GM23338 (cell line): ENCODE measurements around the gene FRYL. TPM values are rescaled to one million over a fixed set of nuclear protein-coding genes. Genes with fewer than 3 reads are reported as not detected.

ENCODE experiments used
- ATAC-seq: fragments of 200-7000 bp; cut with Tn5 transposase; 3 replicates; pipeline ENCODE4 v1.9.1; 2020
- DNase-seq: peaks from one replicate; pipeline ENCODE4 v3.0.0-alpha.2; 2015; ENCODE audit warnings: low spot score
- H2AFZ ChIP-seq: fragments of 200-600 bp; sonication (generic); 2 replicates; pipeline ENCODE4 v1.8.0; 2016; ENCODE audit warnings: antibody characterized with exemption, mild to moderate bottlenecking, moderate library complexity
- H3F3A ChIP-seq: fragments of 200-600 bp; sonication (generic); replicated peaks from 2 replicates; pipeline ENCODE4 v1.8.0; 2017; ENCODE audit warnings: antibody characterized with exemption, mixed run types, low read depth
- H3K27ac ChIP-seq: fragments of 200-600 bp; sonication (generic); 2 replicates; pipeline ENCODE4 v1.6.1; 2016; ENCODE audit warnings: low read depth
- H3K27me3 ChIP-seq: fragments of 200-600 bp; sonication (generic); 2 replicates; pipeline ENCODE4 v1.8.0; 2016; ENCODE audit warnings: mild to moderate bottlenecking, mixed run types, moderate library complexity; ENCODE audit not compliant: insufficient read depth
- H3K36me3 ChIP-seq: fragments of 200-600 bp; sonication (generic); 2 replicates; pipeline ENCODE4 v1.8.0; 2016; ENCODE audit warnings: mild to moderate bottlenecking; ENCODE audit not compliant: insufficient read depth
- H3K4me1 ChIP-seq: fragments of 200-600 bp; sonication (generic); 2 replicates; pipeline ENCODE4 v1.8.0; 2016; ENCODE audit warnings: mild to moderate bottlenecking, moderate library complexity; ENCODE audit not compliant: insufficient read depth
- H3K4me2 ChIP-seq: fragments of 200-600 bp; sonication (generic); 2 replicates; pipeline ENCODE4 v1.7.1; 2017; ENCODE audit warnings: mixed run types
- H3K4me3 ChIP-seq: fragments of 200-600 bp; sonication (generic); 2 replicates; pipeline ENCODE4 v1.6.1; 2016; ENCODE audit warnings: mixed run types
- H3K79me2 ChIP-seq: fragments of 200-600 bp; sonication (generic); replicated peaks from 2 replicates; pipeline ENCODE4 v1.8.0; 2017; ENCODE audit warnings: mild to moderate bottlenecking; ENCODE audit not compliant: insufficient read depth
- H3K9me2 ChIP-seq: fragments of 200-600 bp; sonication (generic); 2 replicates; pipeline ENCODE4 v1.8.0; 2017; ENCODE audit not compliant: insufficient read depth
- H4K20me1 ChIP-seq: fragments of 200-600 bp; sonication (generic); replicated peaks from 2 replicates; pipeline ENCODE4 v1.8.0; 2017; ENCODE audit warnings: mild to moderate bottlenecking; ENCODE audit not compliant: insufficient read depth
- H3K27ac Mint-ChIP-seq: 2 replicates; pipeline ENCODE4 v1.8.0; 2020; ENCODE audit warnings: inconsistent platforms, mild to moderate bottlenecking, moderate library complexity, mixed read lengths
- H3K27me3 Mint-ChIP-seq: 3 replicates; pipeline ENCODE4 v1.8.0; 2022; ENCODE audit warnings: low read depth, mild to moderate bottlenecking, moderate library complexity, mixed read lengths, inconsistent platforms; ENCODE audit not compliant: insufficient read depth, poor library complexity
- H3K36me3 Mint-ChIP-seq: 3 replicates; pipeline ENCODE4 v1.8.0; 2021; ENCODE audit warnings: low read depth, mild to moderate bottlenecking, inconsistent platforms, moderate library complexity, mixed read lengths
- H3K4me1 Mint-ChIP-seq: 3 replicates; pipeline ENCODE4 v1.8.0; 2020; ENCODE audit warnings: mild to moderate bottlenecking, inconsistent platforms, mixed read lengths
- H3K4me3 Mint-ChIP-seq: 3 replicates; pipeline ENCODE4 v1.8.0; 2021; ENCODE audit warnings: moderate library complexity, mild to moderate bottlenecking, inconsistent platforms, mixed read lengths
- H3K9me3 Mint-ChIP-seq: 3 replicates; pipeline ENCODE4 v1.8.0; 2020; ENCODE audit warnings: moderate library complexity, mild to moderate bottlenecking, inconsistent platforms, mixed read lengths
- CREB1 ChIP-seq: fragments of 250-450 bp; sonication (Bioruptor Pico); IDR thresholded peaks from 2 replicates; pipeline ENCODE4 v1.5.0; 2020; ENCODE audit warnings: low read depth, mild to moderate bottlenecking, moderate library complexity
- CTCF ChIP-seq, 2 experiments: fragments of 200-600 bp in 1 of 2; sonication (generic) in 1 of 2; conservative IDR thresholded peaks; 2 replicates each; pipeline versions ENCODE4 v1.5.1 to v1.6.1; 2016 to 2017; ENCODE audit warnings: antibody characterized with exemption in 2 of 2, low read depth in 2 of 2, mild to moderate bottlenecking in 2 of 2, moderate library complexity in 1 of 2
- REST ChIP-seq: IDR thresholded peaks from one replicate; pipeline ENCODE4 v1.6.1; 2018; ENCODE audit warnings: antibody characterized with exemption; ENCODE audit not compliant: unreplicated experiment
- STAT1 ChIP-seq: IDR thresholded peaks from one replicate; pipeline ENCODE4 v1.6.1; 2016; ENCODE audit warnings: antibody characterized with exemption; ENCODE audit not compliant: unreplicated experiment
- ZNF114 ChIP-seq: fragments of 250-450 bp; sonication (Bioruptor Pico); IDR thresholded peaks from 2 replicates; pipeline ENCODE4 v1.5.0; 2020; ENCODE audit warnings: mild to moderate bottlenecking, moderate library complexity
- ZNF462 ChIP-seq: fragments of 250-450 bp; sonication (Bioruptor Pico); IDR thresholded peaks from 2 replicates; pipeline ENCODE4 v1.5.0; 2020; ENCODE audit warnings: mild to moderate bottlenecking, moderate library complexity
- polyA plus RNA-seq: library from polyadenylated mRNA; unstranded; fragments of >200 nt; fragmentation: Nextera tagmentation; extraction: Ambion mirVana; gene quantifications from 2 replicates; pipeline ENCODE4 v1.2.1, GENCODE V29; 2016
- total RNA-seq: library from RNA; depleted of rRNA; stranded (reverse); fragments of >200 nt; shearing (Covaris generic); gene quantifications from 2 replicates; pipeline ENCODE4 v1.2.3, GENCODE V29; 2014

FRYL gene
- total and polyA plus RNA-seq, 2 experiments from 2014 or later = 30.7 to 53.3 TPM

- ATAC-seq (peak; percentile 85), DNase-seq (peak; percentile 81)
- Histone ChIP-seq H3K9me2 (no peaks in the 10 kb centered on the region), H3K79me2 (no peaks in the 10 kb centered on the region), H3K4me1 (no peaks in the 10 kb centered on the region), H3F3A (no peaks in the 10 kb centered on the region), H3K27me3 (no peaks in the 10 kb centered on the region), H3K27ac (no peak overlapping the region), H3K36me3 (peaks cover 16% of the 10 kb centered on the region; the same call in 1 of the 2 replicates), H3K4me2 (no peak overlapping the region), H4K20me1 (no peaks in the 10 kb centered on the region; the same call in 1 of the 2 replicates), H2AFZ (no peak overlapping the region), H3K4me3 (no peak overlapping the region)
- Mint-ChIP-seq H3K36me3 (peaks cover 17% of the 10 kb centered on the region), H3K4me1 (no peaks in the 10 kb centered on the region), H3K9me3 (no peaks in the 10 kb centered on the region), H3K27me3 (peaks cover 4% of the 10 kb centered on the region), H3K27ac (no peak overlapping the region), H3K4me3 (no peak overlapping the region)
- TF ChIP-seq CTCF (conservative IDR thresholded peaks at IDR 0.05; ENCODE audit: low read depth in 2 of 2) (peak; percentile 86 to 88), CREB1 (CRISPR knock-in tag) (no peak), REST (no peak), ZNF114 (CRISPR knock-in tag) (no peak), ZNF462 (CRISPR knock-in tag) (no peak), STAT1 (no peak)
These were observed 201.7 kb downstream of the FRYL start for GRCh38 chr4:48578132-48578968.
